T1000 (cell line): ENCODE data around the gene USP5.
A peak's percentile ranks its signal among the peaks of the same experiment; 100 is the strongest.

Experiments
- DNase-seq: peaks from one replicate; lab custom pipeline; 2025; ENCODE audit warnings: mixed read lengths; lab: John Stamatoyannopoulos, UW

The USP5 gene

DNA sequence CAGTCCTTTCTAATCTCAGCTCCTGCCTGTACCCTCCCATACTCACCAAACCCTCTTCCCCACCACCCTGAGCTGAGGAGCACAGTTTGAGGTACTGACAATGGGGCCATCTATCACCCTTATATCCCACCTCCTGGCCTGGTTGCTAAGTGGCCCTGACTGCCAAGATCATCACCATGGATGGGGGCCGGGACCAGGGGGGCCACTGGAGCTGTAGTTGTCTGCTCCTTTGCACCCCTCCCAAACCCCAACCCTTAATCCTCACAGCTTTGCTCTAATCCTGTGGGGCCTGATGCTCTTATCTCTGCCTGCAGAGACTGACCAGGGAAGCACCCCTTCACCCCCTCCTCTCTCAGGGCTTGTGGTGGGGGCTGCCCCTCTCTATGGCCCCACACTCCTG lies 11.6 kb upstream of the USP5 start:
- no peak for DNase-seq

- no peak for DNase-seq
Measured at GRCh38 chr12:6840761-6841515, 11.0 kb upstream of the USP5 start, which contains the start of gene GNB3. TSS of gene GNB3 (plus strand) at chr12:6840925. CDS start at chr12:6841288, 363 bp downstream.

DNA sequence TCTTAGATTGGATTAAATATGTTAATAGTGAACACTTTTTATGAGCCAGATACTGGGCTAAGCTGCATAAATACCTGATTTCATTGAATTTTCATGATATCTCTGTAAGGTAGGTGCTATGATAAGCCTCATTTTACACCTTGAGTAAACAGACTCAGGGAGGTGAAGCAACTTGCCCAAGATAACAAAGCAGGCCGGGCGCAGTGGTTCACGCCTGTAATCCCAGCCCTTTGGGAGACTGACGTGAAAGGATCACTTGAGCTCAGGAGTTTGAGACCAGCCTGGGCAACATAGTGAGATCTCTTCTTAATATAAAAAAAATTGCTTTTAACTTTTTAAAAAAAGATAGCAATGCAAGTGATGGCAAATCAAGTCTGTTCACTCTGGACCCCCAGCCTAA lies 9.9 kb upstream of the USP5 start:
- DNase-seq: no peak

- DNase-seq: no peak
Measured at GRCh38 chr12:6843118-6843902, 8.6 kb upstream of the USP5 start.

GRCh38 chr12:6845395-6845794 lies 6.6 kb upstream of the USP5 start:
- DNase-seq: no peak

DNA sequence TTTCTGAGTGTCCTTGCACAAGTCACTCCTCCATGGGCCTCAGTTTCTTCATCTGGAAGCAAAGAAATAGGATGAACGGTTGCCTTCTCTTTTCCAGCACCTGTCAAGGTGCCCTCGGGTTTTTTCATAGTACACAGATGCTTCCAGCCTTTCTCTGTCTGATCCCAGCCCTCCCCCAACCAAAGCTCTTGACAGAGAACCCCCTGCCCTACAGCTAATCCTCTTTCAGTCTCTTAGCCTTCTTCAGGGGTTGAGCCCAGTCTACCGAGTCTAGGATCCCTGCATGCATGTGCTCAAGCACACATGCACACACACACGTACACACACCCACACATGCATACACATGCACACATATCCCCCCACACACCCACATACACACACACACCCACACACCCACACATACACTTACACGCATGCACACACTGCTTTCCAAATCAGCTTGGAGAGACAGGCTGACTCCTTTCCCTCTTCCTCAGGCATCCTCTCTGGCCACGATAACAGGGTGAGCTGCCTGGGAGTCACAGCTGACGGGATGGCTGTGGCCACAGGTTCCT lies 5.6 kb upstream of the USP5 start:
- no peak for DNase-seq

DNA sequence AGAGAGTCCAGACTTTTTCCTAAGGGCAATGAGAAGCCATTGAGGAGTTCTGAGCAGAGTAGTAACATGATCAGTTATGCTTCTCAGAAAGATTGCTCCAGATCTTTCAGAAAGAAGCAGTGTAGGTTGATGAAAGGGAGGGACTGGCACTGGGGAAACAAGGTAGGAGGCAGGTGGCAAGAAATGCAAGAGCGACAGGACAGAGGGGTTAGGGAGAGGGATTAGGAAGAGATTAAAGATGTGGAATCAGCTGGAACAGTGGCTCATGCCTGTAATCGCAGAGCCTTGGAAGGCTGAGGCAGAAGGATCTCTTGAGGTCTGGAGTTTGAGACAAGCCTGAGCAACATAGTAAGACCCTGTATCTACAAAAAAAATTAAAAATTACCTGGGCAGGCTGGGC lies 4.3 kb upstream of the USP5 start:
- no peak for DNase-seq

- no peak for DNase-seq
Measured at GRCh38 chr12:6849427-6849826, 2.5 kb upstream of the USP5 start.

DNA sequence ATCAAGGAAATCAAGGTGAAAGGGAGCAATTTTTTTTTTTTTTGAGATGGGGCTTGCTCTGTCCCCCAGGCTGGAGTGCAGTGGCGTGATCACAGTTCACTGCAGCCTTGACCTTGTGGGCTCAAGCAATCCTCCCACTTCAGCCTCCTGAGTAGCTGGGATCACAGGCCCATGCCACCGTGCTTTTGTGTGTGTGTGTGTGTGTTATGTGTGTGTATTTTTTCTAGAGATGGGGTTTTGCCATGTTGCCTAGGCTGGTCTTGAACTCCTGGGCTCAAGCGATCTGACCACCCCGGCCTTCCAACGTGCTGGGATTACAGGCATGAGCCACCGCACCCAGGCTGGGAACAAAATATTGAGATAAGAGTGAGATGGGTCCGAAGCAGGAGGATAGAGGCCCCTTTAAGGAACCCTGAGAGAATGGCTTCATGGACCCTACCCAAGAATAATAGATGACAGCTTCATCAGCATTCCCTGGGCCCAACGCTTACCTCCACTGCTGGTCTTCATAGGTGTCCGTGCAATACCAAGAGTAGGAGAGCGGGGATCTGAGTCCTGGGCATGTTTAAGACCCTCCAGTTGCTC lies 1.9 kb upstream of the USP5 start:
- DNase-seq: no peak

GRCh38 chr12:6850796-6851152 lies 1.2 kb upstream of the USP5 start:
- DNase-seq: no peak

DNA sequence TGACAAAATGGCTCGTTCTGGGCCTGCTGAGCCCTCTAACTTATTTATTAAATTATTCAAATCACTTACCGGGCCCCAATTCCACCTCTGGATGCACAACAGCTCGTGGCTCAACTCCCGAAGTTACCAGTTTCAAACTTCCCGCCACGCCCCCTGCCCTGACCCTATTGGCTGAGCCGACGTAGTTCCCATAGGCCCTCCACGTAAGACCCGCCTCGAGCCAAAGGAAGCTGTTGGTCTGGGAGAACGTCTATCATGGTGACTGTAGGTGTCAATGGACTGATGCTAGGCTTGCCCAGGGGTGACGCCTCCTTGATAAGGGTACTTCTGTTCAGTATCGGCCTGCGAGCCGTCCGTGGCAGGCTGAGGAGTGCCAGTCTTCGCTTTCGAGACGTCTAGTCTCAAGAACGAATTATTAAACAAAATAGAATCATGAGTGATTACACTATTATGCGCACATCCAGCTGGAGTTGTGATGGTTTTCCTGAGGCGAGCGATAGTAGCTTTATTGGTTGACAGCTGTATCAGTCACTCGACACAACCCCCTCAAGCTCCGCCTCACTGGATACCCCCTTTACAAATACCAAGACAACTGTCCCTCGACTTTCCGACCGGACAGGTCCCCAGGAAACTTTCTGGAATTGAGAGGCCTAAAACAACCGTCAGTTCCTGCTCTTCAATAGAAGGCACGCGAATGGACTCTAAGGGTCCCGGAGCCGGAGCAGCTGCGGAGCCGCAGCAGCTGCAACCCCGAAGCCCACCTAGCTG lies 613 bp upstream of the USP5 start, which contains the start of gene CDCA3:
Gene CDCA3 (minus strand): TSS at position 134 of the 768 bp plus-strand sequence. CDS start 334 bp downstream, outside the sequence.
- peak; percentile 82 for DNase-seq

DNA sequence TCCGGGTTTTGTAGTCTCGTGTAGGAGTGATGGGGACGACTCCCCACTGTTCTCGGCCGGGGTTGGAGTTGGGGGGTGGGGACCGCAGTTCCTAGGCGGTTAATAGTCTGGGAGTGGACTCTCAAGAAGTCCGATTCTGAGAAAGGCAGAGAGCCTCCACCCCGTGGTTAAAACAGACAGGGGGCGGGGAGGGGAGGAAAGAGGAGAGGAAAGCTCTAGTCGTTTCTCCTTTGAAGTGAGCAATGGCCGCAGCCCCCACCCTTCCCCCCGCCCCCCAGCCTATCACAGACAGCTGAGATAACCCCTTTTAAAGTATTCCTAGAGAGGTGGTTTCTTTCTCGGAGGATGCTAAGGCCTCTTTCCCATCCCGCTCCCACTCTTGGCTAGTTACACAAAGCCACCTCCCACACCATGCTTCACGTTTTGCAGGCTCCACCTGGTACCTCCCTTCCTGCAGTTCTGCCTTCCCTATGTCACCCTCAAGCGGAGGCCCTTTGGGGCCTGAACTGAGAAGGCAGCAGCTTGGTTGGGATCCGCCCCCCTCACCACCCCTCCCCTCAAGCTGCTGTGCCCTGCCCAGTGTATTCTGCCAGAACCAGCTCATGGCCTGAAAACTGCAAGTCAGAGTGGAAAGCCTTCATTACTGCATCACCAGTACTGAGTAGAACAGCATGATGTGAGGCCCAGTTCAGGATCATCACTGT lies 853 bp downstream of the USP5 start:
- peak; percentile 60 for DNase-seq

GRCh38 chr12:6853626-6854025 lies 1.7 kb downstream of the USP5 start:
- DNase-seq: no peak

GRCh38 chr12:6854036-6854435 lies 2.1 kb downstream of the USP5 start:
- DNase-seq: no peak

GRCh38 chr12:6855322-6855721 lies 3.4 kb downstream of the USP5 start:
- no peak for DNase-seq

DNA sequence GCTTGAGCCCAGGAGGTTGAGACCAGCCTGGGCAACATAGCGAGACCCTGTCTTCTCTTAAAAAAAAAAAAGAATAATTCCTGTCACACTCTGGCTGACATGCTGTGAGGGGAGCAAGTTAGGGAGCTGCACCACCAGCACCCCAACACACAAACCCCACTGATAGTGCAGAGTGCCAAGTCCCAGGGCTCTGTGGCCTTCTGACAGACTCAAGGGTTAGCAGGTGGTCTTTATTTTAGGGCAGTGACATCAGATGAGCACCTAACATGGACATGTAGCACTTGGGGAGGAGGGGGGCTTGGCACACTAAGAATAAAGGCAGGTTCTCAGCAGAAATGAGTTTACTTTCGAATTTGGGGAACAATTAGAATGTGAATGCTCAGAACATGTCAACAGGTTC lies 6.8 kb downstream of the USP5 start:
- no peak for DNase-seq

DNA sequence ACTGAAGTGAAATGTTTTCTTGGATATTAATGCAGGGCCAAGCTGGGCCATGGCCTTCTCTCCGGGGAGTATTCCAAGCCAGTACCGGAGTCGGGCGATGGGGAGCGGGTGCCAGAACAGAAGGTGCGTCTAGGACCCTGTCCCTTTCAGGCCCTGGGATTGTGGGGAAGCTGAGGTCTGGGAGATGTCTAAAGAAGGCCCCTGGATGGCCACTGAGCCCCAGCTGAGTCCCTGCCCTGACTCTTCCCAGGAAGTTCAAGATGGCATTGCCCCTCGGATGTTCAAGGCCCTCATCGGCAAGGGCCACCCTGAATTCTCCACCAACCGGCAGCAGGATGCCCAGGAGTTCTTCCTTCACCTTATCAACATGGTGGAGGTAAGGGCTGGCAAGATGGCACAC lies 8.2 kb downstream of the USP5 start:
- DNase-seq: no peak

DNA sequence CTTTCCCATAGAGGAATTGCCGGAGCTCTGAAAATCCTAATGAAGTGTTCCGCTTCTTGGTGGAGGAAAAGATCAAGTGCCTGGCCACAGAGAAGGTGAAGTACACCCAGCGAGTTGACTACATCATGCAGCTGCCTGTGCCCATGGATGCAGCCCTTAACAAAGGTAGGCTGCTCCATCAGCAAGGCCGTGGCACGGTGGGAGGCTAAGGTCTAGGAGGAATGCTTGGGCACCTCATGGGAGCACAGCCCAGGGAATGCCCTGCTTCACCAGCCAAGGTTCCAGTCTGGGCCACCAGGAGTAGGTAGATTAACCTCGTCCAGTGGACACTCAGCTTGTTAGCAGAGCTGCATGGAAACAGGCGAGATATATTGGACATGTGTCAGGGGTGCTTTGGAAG lies 9.0 kb downstream of the USP5 start:
- no peak for DNase-seq

GRCh38 chr12:6861391-6861790 lies 9.4 kb downstream of the USP5 start:
- no peak for DNase-seq

GRCh38 chr12:6863033-6863432 lies 11.1 kb downstream of the USP5 start:
- no peak for DNase-seq

GRCh38 chr12:6863586-6864321 lies 11.8 kb downstream of the USP5 start:
- no peak for DNase-seq
